H1 (cell line): Measurements from ENCODE around the gene ADAM22. TPM values are rescaled to one million over a fixed set of nuclear protein-coding genes. Genes with fewer than 3 reads are reported as not detected.

ENCODE experiments used
- CTCF ChIA-PET: fragments of 300-600 bp; sonication (Branson Sonifier 250); formaldehyde crosslinking; loops from one replicate; lab custom pipeline; 2021; ENCODE audit not compliant: partially characterized antibody; lab: Charles Lee
- POLR2A ChIA-PET: fragments of 300-600 bp; sonication (Branson Sonifier 250); formaldehyde crosslinking; loops from one replicate; lab custom pipeline; 2021; ENCODE audit warnings: inconsistent platforms; ENCODE audit not compliant: partially characterized antibody; lab: Charles Lee
- DNase-seq, 2 experiments: peaks; one replicate each; pipeline versions ENCODE4 v3.0.0 to v3.0.0-alpha.2; 2010 to 2022; ENCODE audit warnings: low spot score in 2 of 2, low read depth in 1 of 2, mixed read lengths in 1 of 2
- FAIRE-seq: peaks from 2 replicates; lab custom pipeline; 2011; peaks lifted over from hg19 to GRCh38; lab: Jason Lieb, UNC
- H2AFZ ChIP-seq: 2 replicates; pipeline ENCODE4 v1.8.1; 2012; ENCODE audit warnings: low read length, inconsistent platforms
- H2AK5ac ChIP-seq: 2 replicates; pipeline ENCODE4 v1.6.1; 2013; ENCODE audit warnings: low read depth, low read length
- H2BK120ac ChIP-seq: replicated peaks from 2 replicates; pipeline ENCODE3; 2013; ENCODE audit warnings: low read depth, low read length, inconsistent platforms
- H2BK12ac ChIP-seq: 2 replicates; pipeline ENCODE4 v1.6.1; 2013; ENCODE audit warnings: low read depth, low read length
- H2BK15ac ChIP-seq: 2 replicates; pipeline ENCODE4 v1.6.1; 2013; ENCODE audit warnings: low read length
- H2BK20ac ChIP-seq: 2 replicates; pipeline ENCODE4 v1.6.1; 2013; ENCODE audit warnings: low read length
- H2BK5ac ChIP-seq: 2 replicates; pipeline ENCODE4 v1.6.1; 2013; ENCODE audit warnings: low read depth, low read length
- H3K14ac ChIP-seq: 2 replicates; pipeline ENCODE4 v1.6.1; 2013; ENCODE audit warnings: inconsistent platforms; ENCODE audit not compliant: insufficient read length
- H3K18ac ChIP-seq: 2 replicates; pipeline ENCODE4 v1.6.1; 2013; ENCODE audit warnings: low read length; ENCODE audit errors: extremely low read depth
- H3K23ac ChIP-seq: 2 replicates; pipeline ENCODE4 v1.6.1; 2013; ENCODE audit warnings: inconsistent platforms; ENCODE audit not compliant: insufficient read length
- H3K23me2 ChIP-seq: 2 replicates; pipeline ENCODE4 v1.6.1; 2013; ENCODE audit warnings: low read depth, low read length
- H3K27ac ChIP-seq: 2 replicates; pipeline ENCODE4 v1.6.1; 2011; ENCODE audit warnings: low read depth, low read length, inconsistent platforms
- H3K27me3 ChIP-seq, 4 experiments: replicated peaks in 1 of 4; 1 replicate in 1 of 4; 2 replicates in 3 of 4; pipeline versions ENCODE4 v1.6.1 to v1.8.1; 2011 to 2013; ENCODE audit warnings: low read length in 3 of 4, mild to moderate bottlenecking in 3 of 4, inconsistent platforms in 2 of 4, mixed read lengths in 2 of 4, moderate library complexity in 1 of 4; ENCODE audit not compliant: control insufficient read depth in 3 of 4, insufficient read depth in 3 of 4; ENCODE audit errors: extremely low read depth in 1 of 4
- H3K36me3 ChIP-seq, 4 experiments: 2 replicates each; pipeline versions ENCODE4 v1.6.1 to v1.8.1; 2011 to 2013; ENCODE audit warnings: mild to moderate bottlenecking in 4 of 4, low read length in 3 of 4, moderate library complexity in 2 of 4, control low read depth in 1 of 4, inconsistent platforms in 1 of 4; ENCODE audit not compliant: insufficient read depth in 4 of 4, control insufficient read depth in 2 of 4
- H3K4ac ChIP-seq: replicated peaks from 2 replicates; pipeline ENCODE3; 2013; ENCODE audit warnings: low read length, low read depth, mixed read lengths, inconsistent platforms; ENCODE audit not compliant: insufficient read length
- H3K4me1 ChIP-seq, 4 experiments: replicated peaks in 1 of 4; 1 replicate in 1 of 4; 2 replicates in 3 of 4; pipeline versions ENCODE4 v1.6.1 to v1.8.1; 2011 to 2013; ENCODE audit warnings: low read length in 3 of 4, inconsistent platforms in 2 of 4, mixed read lengths in 1 of 4; ENCODE audit not compliant: insufficient read depth in 4 of 4, control insufficient read depth in 3 of 4
- H3K4me2 ChIP-seq, 2 experiments: 2 replicates each; pipeline versions ENCODE4 v1.6.1 to v1.8.1; 2011 to 2013; ENCODE audit warnings: low read depth in 2 of 2, low read length in 2 of 2, control low read depth in 1 of 2, inconsistent platforms in 1 of 2, mild to moderate bottlenecking in 1 of 2; ENCODE audit not compliant: insufficient read depth in 1 of 2
- H3K4me3 ChIP-seq, 4 experiments: fragments of 200-600, 300-600 bp in 1 of 4; sonication (generic), shearing (Covaris generic), sonication (Bioruptor Twin) in 1 of 4; 2 replicates each; pipeline versions ENCODE4 v1.5.1 to v1.8.1; 2011 to 2016; ENCODE audit warnings: low read length in 4 of 4, low read depth in 3 of 4, control low read depth in 2 of 4, inconsistent platforms in 2 of 4, mild to moderate bottlenecking in 2 of 4, mixed read lengths in 1 of 4, moderate library complexity in 1 of 4; ENCODE audit not compliant: insufficient read depth in 2 of 4; ENCODE audit errors: extremely low read depth in 1 of 4
- H3K56ac ChIP-seq: replicated peaks from 2 replicates; pipeline ENCODE3; 2013; ENCODE audit warnings: low read depth, mild to moderate bottlenecking, mixed read lengths, low read length, inconsistent platforms; ENCODE audit not compliant: insufficient read length
- H3K79me1 ChIP-seq: 2 replicates; pipeline ENCODE4 v1.6.1; 2013; ENCODE audit warnings: low read depth, low read length, control low read depth
- H3K79me2 ChIP-seq, 2 experiments: 2 replicates each; pipeline versions ENCODE4 v1.6.1 to v1.8.1; 2012 to 2013; ENCODE audit warnings: low read length in 2 of 2, mild to moderate bottlenecking in 2 of 2, inconsistent platforms in 1 of 2; ENCODE audit not compliant: insufficient read depth in 2 of 2, control insufficient read depth in 1 of 2
- H3K9ac ChIP-seq, 4 experiments: replicated peaks in 1 of 4; 1 replicate in 1 of 4; 2 replicates in 3 of 4; pipeline versions ENCODE4 v1.6.1 to v1.8.1; 2011 to 2013; ENCODE audit warnings: low read depth in 3 of 4, low read length in 3 of 4, control low read depth in 2 of 4, mild to moderate bottlenecking in 2 of 4, moderate library complexity in 2 of 4, inconsistent platforms in 1 of 4; ENCODE audit errors: extremely low read depth in 1 of 4
- H3K9me3 ChIP-seq, 2 experiments: 2 replicates each; pipeline versions ENCODE4 v1.6.1 to v1.8.1; 2012 to 2013; ENCODE audit warnings: mild to moderate bottlenecking in 2 of 2, moderate library complexity in 2 of 2, control low read depth in 1 of 2, inconsistent platforms in 1 of 2, low read depth in 1 of 2, low read length in 1 of 2, mixed read lengths in 1 of 2; ENCODE audit not compliant: insufficient read depth in 2 of 2
- H4K20me1 ChIP-seq, 2 experiments: replicated peaks in 1 of 2; 2 replicates each; pipeline versions ENCODE3 to v1.8.1; 2011 to 2013; ENCODE audit warnings: inconsistent platforms in 2 of 2, low read length in 2 of 2, mild to moderate bottlenecking in 1 of 2; ENCODE audit not compliant: insufficient read depth in 2 of 2, control insufficient read depth in 1 of 2
- H4K5ac ChIP-seq: 2 replicates; pipeline ENCODE4 v1.6.1; 2013; ENCODE audit warnings: low read length, low read depth, mixed read lengths, inconsistent platforms; ENCODE audit not compliant: insufficient read length
- H4K8ac ChIP-seq: 2 replicates; pipeline ENCODE4 v1.8.0; 2013; ENCODE audit warnings: mild to moderate bottlenecking, moderate library complexity, low read length, inconsistent platforms; ENCODE audit not compliant: insufficient read depth; ENCODE audit errors: extremely low read depth
- H4K91ac ChIP-seq: replicated peaks from 2 replicates; pipeline ENCODE3; 2013; ENCODE audit warnings: low read length, mixed read lengths, inconsistent platforms; ENCODE audit not compliant: insufficient read length
- BCL11A ChIP-seq, 2 experiments: IDR thresholded peaks; one replicate each; pipeline ENCODE4 v1.6.1; 2011; ENCODE audit warnings: low read depth in 2 of 2, low read length in 2 of 2, mild to moderate bottlenecking in 2 of 2
- BRCA1 ChIP-seq: IDR thresholded peaks from 2 replicates; pipeline ENCODE4 v1.6.1; 2012; ENCODE audit warnings: low read depth, low read length, improper control_type of control experiment
- CBX5 ChIP-seq: fragments of 300-800, 300-1000 bp; sonication (generic); IDR thresholded peaks from 2 replicates; pipeline ENCODE4 v1.7.1; 2016; ENCODE audit warnings: antibody characterized with exemption, low read length, low read depth
- CEBPB ChIP-seq: IDR thresholded peaks from 2 replicates; pipeline ENCODE4 v1.6.1; 2012; ENCODE audit warnings: low read depth, low read length
- CREB1 ChIP-seq: IDR thresholded peaks from 2 replicates; pipeline ENCODE4 v1.6.1; 2012; ENCODE audit warnings: inconsistent platforms
- FOSL1 ChIP-seq: IDR thresholded peaks from 2 replicates; pipeline ENCODE4 v1.6.1; 2011; ENCODE audit warnings: mild to moderate bottlenecking, low read depth, low read length, moderate library complexity; ENCODE audit not compliant: insufficient read depth
- HDAC6 ChIP-seq: IDR thresholded peaks from one replicate; pipeline ENCODE4 v1.7.1; 2012; ENCODE audit warnings: low read depth, mild to moderate bottlenecking, inconsistent platforms, low read length, moderate library complexity
- KDM5A ChIP-seq: fragments of 200-600 bp; IDR thresholded peaks from 2 replicates; pipeline ENCODE4 v1.7.1; 2012; ENCODE audit warnings: mild to moderate bottlenecking, low read length, inconsistent platforms, mixed read lengths
- POLR2A ChIP-seq, 2 experiments: IDR thresholded peaks; 1 replicate in 1 of 2; 2 replicates in 1 of 2; pipeline ENCODE4 v1.6.1; 2011; ENCODE audit warnings: low read depth in 2 of 2, low read length in 2 of 2, mild to moderate bottlenecking in 2 of 2; ENCODE audit errors: control extremely low read depth in 1 of 2
- POLR2AphosphoS5 ChIP-seq: IDR thresholded peaks from 2 replicates; pipeline ENCODE4 v1.6.1; 2011; ENCODE audit warnings: low read depth, low read length
- POU5F1 ChIP-seq: IDR thresholded peaks from 2 replicates; pipeline ENCODE4 v1.6.1; 2011; ENCODE audit warnings: low read depth, mild to moderate bottlenecking, low read length, moderate library complexity
- RFX5 ChIP-seq: IDR thresholded peaks from 2 replicates; pipeline ENCODE4 v1.6.1; 2011; ENCODE audit warnings: low read depth, low read length, improper control_type of control experiment, borderline replicate concordance
- RNF2 ChIP-seq: fragments of 200-900, 300-1000 bp; sonication (generic); IDR thresholded peaks from 2 replicates; pipeline ENCODE4 v1.7.1; 2016; ENCODE audit warnings: borderline replicate concordance, low read depth, mild to moderate bottlenecking, antibody characterized with exemption, low read length; ENCODE audit not compliant: poor library complexity, severe bottlenecking; ENCODE audit errors: missing control alignments
- SIRT6 ChIP-seq: IDR thresholded peaks from one replicate; pipeline ENCODE4 v1.7.1; 2012; ENCODE audit warnings: low read length, inconsistent platforms
- TAF7 ChIP-seq: optimal IDR thresholded peaks from 2 replicates; pipeline ENCODE3; 2011; ENCODE audit warnings: low read depth, mild to moderate bottlenecking, inconsistent platforms, low read length, moderate library complexity, borderline replicate concordance
- YY1 ChIP-seq: IDR thresholded peaks from 2 replicates; pipeline ENCODE4 v1.6.1; 2011; ENCODE audit warnings: low read depth, mild to moderate bottlenecking, low read length
- WGBS, 2 experiments: shearing (Covaris generic) in 1 of 2; methylation state at CpG; one replicate each; pipeline versions ENCODE4 v1.1.6 to v1.1.7; 2013 to 2015; ENCODE audit warnings: low lambda C conversion rate in 2 of 2, mixed read lengths in 2 of 2, inconsistent platforms in 1 of 2, low coverage in 1 of 2, missing lambda C conversion rate in 1 of 2; ENCODE audit not compliant: insufficient replicate concordance in 2 of 2, insufficient coverage in 1 of 2, insufficient read length in 1 of 2; ENCODE audit errors: extremely low coverage in 1 of 2, missing lambda C conversion rate in 1 of 2; 5-methylcytosine and 5-hydroxymethylcytosine counted together
- polyA plus RNA-seq, 7 experiments: library from polyadenylated mRNA; depleted of rRNA in 3 of 7; stranded (reverse) in 5 of 7; unstranded in 2 of 7; fragments of >200 nt in 5 of 7; fragments of 200-250 nt in 2 of 7; gene quantifications; 1 replicate in 5 of 7; 2 replicates in 1 of 7; 4 replicates in 1 of 7; pipeline versions ENCODE4 v1.2.1 to v1.2.3, GENCODE V29; 2011 to 2013; ENCODE audit warnings: missing spikeins in 2 of 7, mixed read lengths in 2 of 7
- total RNA-seq: library from RNA; stranded (reverse); fragmentation: NEBNext Ultra II Directional; extraction: Animal tissue kit (Norgen Biotek cat#: 25700); gene quantifications from 2 replicates; pipeline ENCODE4 v1.2.1, GENCODE V29; 2021

Gene ADAM22
- total and polyA plus RNA-seq, 2 of the 8 experiments (the other 6 are each of a cell fraction or from before 2014, with no cell fraction given): 4.6 to 21.4 TPM

DNA sequence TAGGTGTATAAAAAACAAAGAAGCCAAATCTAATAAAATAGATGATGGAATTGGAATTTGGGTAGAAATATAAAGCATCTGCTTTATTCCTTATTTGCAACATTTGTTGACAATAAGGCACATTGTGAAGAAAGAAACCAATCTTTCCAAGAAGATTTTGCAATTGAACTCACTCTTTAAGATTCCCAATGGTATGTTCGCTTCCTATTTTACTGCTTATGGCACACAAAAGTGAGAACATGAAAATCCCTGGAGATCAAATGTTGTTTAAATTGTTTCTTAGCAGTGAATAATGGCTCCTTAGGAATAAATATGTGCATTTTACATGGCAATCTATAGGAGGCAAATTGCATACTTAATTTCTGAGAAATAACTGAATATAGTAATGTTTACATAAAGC lies 84.5 kb downstream of the ADAM22 start:
- Histone ChIP-seq H3K56ac (no peak overlapping the region), H3K4ac (no peak overlapping the region), H3K27me3 (no peaks in the 10 kb centered on the region), H2BK5ac (no peak overlapping the region), H4K5ac (no peak overlapping the region), H3K4me1 (peaks cover 0 to 3% (median under 1%) of the 10 kb centered on the region in 4 experiments; a peak in 1 of 7 replicates), H3K23ac (no peak overlapping the region), H2BK120ac (no peak overlapping the region), H4K8ac (no peak overlapping the region), H2AK5ac (no peak overlapping the region), H2BK15ac (no peak overlapping the region), H3K36me3 (no peaks in the 10 kb centered on the region), H4K91ac (no peak overlapping the region), H4K20me1 (no peaks in the 10 kb centered on the region), H3K4me2 (no peak overlapping the region), H3K14ac (no peak overlapping the region), H3K23me2 (no peaks in the 10 kb centered on the region; the same call in 1 of the 2 replicates), H2AFZ (no peak overlapping the region), H3K18ac (no peak overlapping the region), H3K79me2 (no peaks in the 10 kb centered on the region), H3K9me3 (no peaks in the 10 kb centered on the region), H2BK12ac (no peak overlapping the region), H3K27ac (no peak overlapping the region), H3K9ac (no peak overlapping the region), H3K4me3 (no peak overlapping the region), H3K79me1 (no peaks in the 10 kb centered on the region), H2BK20ac (no peak overlapping the region)
- 100% methylated on average over 1 of the region's 1 CpG; no CpG with 5 or more reads in 1 of the 2 experiments for WGBS, 2 experiments
- ChIA-PET POLR2A (no interaction called here), CTCF (interaction anchor here (0.5 kb wide), 1 partner anchor 88 kb away, joined by 3 read pairs; no protein-coding TSS in a partner anchor)
- DNase-seq: no peak
- TF ChIP-seq FOSL1: no peak
- no peak for TF ChIP-seq TAF7
- no peak for TF ChIP-seq BRCA1
- no peak for TF ChIP-seq POU5F1
- no peak for TF ChIP-seq KDM5A
- no peak for TF ChIP-seq RNF2
- TF ChIP-seq YY1: no peak
- no peak for TF ChIP-seq POLR2A (IDR thresholded peaks at IDR 0.05; ENCODE audit: control extremely low read depth in 1 of 2, low read depth in 2 of 2, low read length in 2 of 2)
- no peak for TF ChIP-seq CEBPB
- no peak for TF ChIP-seq CREB1
- TF ChIP-seq CBX5: no peak
- no peak for TF ChIP-seq SIRT6
- no peak for TF ChIP-seq HDAC6
- no peak for TF ChIP-seq POLR2AphosphoS5
- no peak for TF ChIP-seq RFX5
- no peak for TF ChIP-seq BCL11A (IDR thresholded peaks at IDR 0.05; ENCODE audit: low read depth in 2 of 2, low read length in 2 of 2)
- no peak for FAIRE-seq
